Measurements from ENCODE around the gene UHRF2. TPM values are rescaled to one million over a fixed set of nuclear protein-coding genes. Genes with fewer than 3 reads are reported as not detected.

Gene UHRF2
- total RNA-seq, 1 experiment from 2014 or later = 45.2 TPM

DNA sequence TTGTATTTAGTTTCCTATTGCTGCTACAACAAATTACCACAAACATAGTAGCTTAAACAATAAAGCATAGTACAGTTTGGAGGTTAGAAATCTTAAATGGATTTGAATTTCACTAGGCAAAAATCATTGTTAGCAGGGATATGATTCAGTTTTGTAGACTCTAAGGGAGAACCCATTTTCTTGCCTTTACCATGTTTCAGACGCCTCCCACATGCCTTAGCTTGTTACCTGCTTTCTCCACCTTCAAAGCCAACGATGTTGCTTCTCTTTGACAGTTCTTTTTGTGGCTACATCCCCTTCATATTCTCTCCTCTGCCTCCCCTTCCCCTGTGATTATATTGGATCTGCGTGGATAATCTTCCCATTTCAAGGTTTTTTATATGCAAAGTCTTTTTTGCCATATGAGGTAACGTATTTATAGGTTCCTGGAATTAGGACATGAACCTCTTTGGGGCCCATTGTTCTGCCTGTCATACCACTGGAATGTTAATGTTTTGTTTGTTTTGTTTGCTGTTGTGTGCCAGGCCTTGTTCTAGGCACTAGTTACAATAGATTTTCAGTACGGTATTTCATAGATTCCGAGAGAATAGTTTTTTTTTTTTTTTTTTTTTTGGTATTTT is 54.1 kb downstream of the UHRF2 start:
- H3K23ac ChIP-seq (ENCODE audit: insufficient read length, low read depth, low read length) = no peak overlapping the region
- no peak overlapping the region for H3K9ac ChIP-seq (ENCODE audit: extremely low read depth, insufficient read length, low read length)
- H3K4me1 Mint-ChIP-seq = peaks cover 12 to 16% of the 10 kb centered on the region in 2 experiments
- no peaks in the 10 kb centered on the region for H3K23me2 ChIP-seq (ENCODE audit: insufficient read length, low read depth, low read length, poor library complexity, severe bottlenecking)
- no peak overlapping the region for H3K4ac ChIP-seq (ENCODE audit: low read depth, low read length)
- no peak overlapping the region for H2BK20ac ChIP-seq (ENCODE audit: low read depth, low read length, poor library complexity, severe bottlenecking)
- H3T11ph ChIP-seq (ENCODE audit: low read length) = no peak overlapping the region
- H3K27ac ChIP-seq (ENCODE audit: insufficient read length, low read depth, low read length) = no peak overlapping the region
- WGBS (ENCODE audit: extremely low coverage, insufficient read length, low lambda C conversion rate) = no CpG with 5 or more reads among the region's 6 CpGs
- peak overlapping the region in 2 of 3 experiments; percentile 3 to 73; a peak in 3 of 7 replicates for H3K27ac Mint-ChIP-seq
- H2BK5ac ChIP-seq (ENCODE audit: insufficient read length, low read length) = no peak overlapping the region
- no peaks in the 10 kb centered on the region for H3K4me1 ChIP-seq (ENCODE audit: insufficient read depth, low read length)
- H4K8ac ChIP-seq (replicated peaks; ENCODE audit: insufficient read length, low read depth, low read length) = no peak overlapping the region
- H3K9me3 Mint-ChIP-seq = no peaks in the 10 kb centered on the region
- no peaks in the 10 kb centered on the region for H3K9me3 ChIP-seq (ENCODE audit: control insufficient read depth, low read depth, low read length)
- no peak overlapping the region for H3K14ac ChIP-seq (ENCODE audit: insufficient read depth, low read length)
- H3K27me3 ChIP-seq (ENCODE audit: insufficient read depth, low read length) = no peaks in the 10 kb centered on the region
- TF ChIP-seq, protein P1, sequence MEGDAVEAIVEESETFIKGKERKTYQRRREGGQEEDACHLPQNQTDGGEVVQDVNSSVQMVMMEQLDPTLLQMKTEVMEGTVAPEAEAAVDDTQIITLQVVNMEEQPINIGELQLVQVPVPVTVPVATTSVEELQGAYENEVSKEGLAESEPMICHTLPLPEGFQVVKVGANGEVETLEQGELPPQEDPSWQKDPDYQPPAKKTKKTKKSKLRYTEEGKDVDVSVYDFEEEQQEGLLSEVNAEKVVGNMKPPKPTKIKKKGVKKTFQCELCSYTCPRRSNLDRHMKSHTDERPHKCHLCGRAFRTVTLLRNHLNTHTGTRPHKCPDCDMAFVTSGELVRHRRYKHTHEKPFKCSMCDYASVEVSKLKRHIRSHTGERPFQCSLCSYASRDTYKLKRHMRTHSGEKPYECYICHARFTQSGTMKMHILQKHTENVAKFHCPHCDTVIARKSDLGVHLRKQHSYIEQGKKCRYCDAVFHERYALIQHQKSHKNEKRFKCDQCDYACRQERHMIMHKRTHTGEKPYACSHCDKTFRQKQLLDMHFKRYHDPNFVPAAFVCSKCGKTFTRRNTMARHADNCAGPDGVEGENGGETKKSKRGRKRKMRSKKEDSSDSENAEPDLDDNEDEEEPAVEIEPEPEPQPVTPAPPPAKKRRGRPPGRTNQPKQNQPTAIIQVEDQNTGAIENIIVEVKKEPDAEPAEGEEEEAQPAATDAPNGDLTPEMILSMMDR (conservative IDR thresholded peaks at IDR 0.05) = no peak
- no peaks in the 10 kb centered on the region for H3K79me1 ChIP-seq (ENCODE audit: insufficient read depth, low read depth, low read length, poor library complexity, severe bottlenecking)
- H2BK120ac ChIP-seq (ENCODE audit: low read depth, low read length, poor library complexity, severe bottlenecking) = no peak overlapping the region
- H2BK15ac ChIP-seq (ENCODE audit: low read depth, low read length) = no peak overlapping the region
- no peak overlapping the region for H2AFZ ChIP-seq (ENCODE audit: low read length)
- DNase-seq = no peak
- H4K91ac ChIP-seq (ENCODE audit: insufficient read length, low read depth, low read length) = no peak overlapping the region
- H3K18ac ChIP-seq (ENCODE audit: insufficient read length, low read depth, low read length) = no peak overlapping the region
- no peak overlapping the region for H2BK12ac ChIP-seq (ENCODE audit: insufficient read length, low read depth, low read length)
- H3K27me3 Mint-ChIP-seq (ENCODE audit: low read depth) = no peaks in the 10 kb centered on the region
- no peak overlapping the region for H4K5ac ChIP-seq (ENCODE audit: insufficient read length, low read depth, low read length)
- no peak overlapping the region for H3K56ac ChIP-seq (ENCODE audit: insufficient read length, low read depth, low read length)
- no peaks in the 10 kb centered on the region for H3K79me2 ChIP-seq (ENCODE audit: insufficient read depth, low read length)
- H3K4me2 ChIP-seq (ENCODE audit: insufficient read depth, insufficient read length, low read length) = no peak overlapping the region
- no peak overlapping the region for H2AK5ac ChIP-seq (ENCODE audit: insufficient read length, low read length)
- H3K36me3 Mint-ChIP-seq (ENCODE audit: insufficient read depth in 1 of 3, low read depth in 3 of 3) = peaks cover 0 to 16% (median 15%) of the 10 kb centered on the region in 3 experiments
- H4K20me1 ChIP-seq (ENCODE audit: control insufficient read depth, insufficient read depth, insufficient read length) = no peaks in the 10 kb centered on the region
- no peak overlapping the region for H3K4me3 Mint-ChIP-seq
